ENCODE measurements around the gene MPHOSPH9.

GRCh38 chr12:123199936-123200335 lies 33.0 kb downstream of the MPHOSPH9 start:
- TF ChIP-seq CTCF (IDR thresholded peaks at IDR 0.05) = no peak
- TF ChIP-seq POLR2A (IDR thresholded peaks at IDR 0.05) = no peak

Data from uterus (tissue), 2 donors.